ENCODE results near the gene SELENOK.

Gene SELENOK

GRCh38 chr3:53846851-53847155, 44.9 kb downstream of the SELENOK start:
- no peak for TF ChIP-seq CTCF (IDR thresholded peaks at IDR 0.05; ENCODE audit: borderline replicate concordance, insufficient read depth, low read depth, low read length)
- H3K4me3 ChIP-seq (ENCODE audit: low read depth, low read length), result peak overlapping the region; percentile 66

- H3K4me3 ChIP-seq (ENCODE audit: low read depth, low read length), result peak within 1 kb of the TSS; percentile 66
- TF ChIP-seq CTCF (IDR thresholded peaks at IDR 0.05; ENCODE audit: borderline replicate concordance, insufficient read depth, low read depth, low read length), result no peak
Measured at GRCh38 chr3:53846134-53846850, 45.4 kb downstream of the SELENOK start, which contains the start of the genes CHDH and IL17RB. Gene CHDH (minus strand): TSS chr3:53846419. CDS start chr3:53824008, 22,411 bp downstream. Gene IL17RB (plus strand): TSS chr3:53846568. CDS start chr3:53846589, 21 bp downstream.

GRCh38 chr3:53845881-53846133, 45.9 kb downstream of the SELENOK start:
- H3K4me3 ChIP-seq (ENCODE audit: low read depth, low read length), result peak overlapping the region; percentile 66
- no peak for TF ChIP-seq CTCF (IDR thresholded peaks at IDR 0.05; ENCODE audit: borderline replicate concordance, insufficient read depth, low read depth, low read length)

- H3K4me3 ChIP-seq (ENCODE audit: low read depth, low read length), result peak overlapping the region; percentile 66
- peak; percentile 38; the same call in 1 of the 2 replicates for TF ChIP-seq CTCF (IDR thresholded peaks at IDR 0.05; ENCODE audit: borderline replicate concordance, insufficient read depth, low read depth, low read length)
Measured at GRCh38 chr3:53845103-53845880, 46.4 kb downstream of the SELENOK start.

GRCh38 chr3:53844262-53845102, 47.2 kb downstream of the SELENOK start:
- no peak for TF ChIP-seq CTCF (IDR thresholded peaks at IDR 0.05; ENCODE audit: borderline replicate concordance, insufficient read depth, low read depth, low read length)
- peak overlapping the region; percentile 1 for H3K4me3 ChIP-seq (ENCODE audit: low read depth, low read length)

- no peak for TF ChIP-seq CTCF (IDR thresholded peaks at IDR 0.05; ENCODE audit: borderline replicate concordance, insufficient read depth, low read depth, low read length)
- H3K4me3 ChIP-seq (ENCODE audit: low read depth, low read length), result peak overlapping the region; percentile 17
Measured at GRCh38 chr3:53843195-53844177, 48.2 kb downstream of the SELENOK start.

Data from GM12875 (cell line).